WTC11 (cell line): Measurements from ENCODE around the gene SOCS7.

Experiments
- ATF3 ChIP-seq: sonication (generic); formaldehyde crosslinking; conservative IDR thresholded peaks from 2 replicates; pipeline ENCODE4 v1.8.1; 2022; ENCODE audit warnings: mild to moderate bottlenecking, missing genetic modification reagents
- CREB1 ChIP-seq: sonication (generic); formaldehyde crosslinking; IDR thresholded peaks from 2 replicates; pipeline ENCODE4 v1.8.0; 2023; ENCODE audit warnings: mild to moderate bottlenecking, missing genetic modification reagents
- GABPB1 ChIP-seq: sonication (generic); formaldehyde crosslinking; IDR thresholded peaks from 2 replicates; pipeline ENCODE4 v1.8.1; 2023; ENCODE audit warnings: mild to moderate bottlenecking, missing genetic modification reagents
- MYBL2 ChIP-seq: sonication (generic); formaldehyde crosslinking; IDR thresholded peaks from 2 replicates; pipeline ENCODE4 v1.8.1; 2023; ENCODE audit warnings: mild to moderate bottlenecking, moderate library complexity, missing genetic modification reagents
- NFYB ChIP-seq: sonication (generic); formaldehyde crosslinking; conservative IDR thresholded peaks from 2 replicates; pipeline ENCODE4 v1.8.0; 2022; ENCODE audit warnings: low read depth, missing genetic modification reagents
- ZNF263 ChIP-seq: sonication (generic); formaldehyde crosslinking; IDR thresholded peaks from 2 replicates; pipeline ENCODE4 v1.8.1; 2022; ENCODE audit warnings: low read depth, mild to moderate bottlenecking, moderate library complexity, missing genetic modification reagents
- TF ChIP-seq, protein P1 (sequence below): fragments of 200-600 bp; IDR thresholded peaks from 2 replicates; pipeline ENCODE4 v1.8.0; 2022; ENCODE audit warnings: antibody characterized with exemption
- TF ChIP-seq, protein P2 (sequence below): sonication (generic); formaldehyde crosslinking; IDR thresholded peaks from 2 replicates; pipeline ENCODE4 v1.8.0; 2022; ENCODE audit warnings: mild to moderate bottlenecking, missing genetic modification reagents

- TF ChIP-seq, protein P1, sequence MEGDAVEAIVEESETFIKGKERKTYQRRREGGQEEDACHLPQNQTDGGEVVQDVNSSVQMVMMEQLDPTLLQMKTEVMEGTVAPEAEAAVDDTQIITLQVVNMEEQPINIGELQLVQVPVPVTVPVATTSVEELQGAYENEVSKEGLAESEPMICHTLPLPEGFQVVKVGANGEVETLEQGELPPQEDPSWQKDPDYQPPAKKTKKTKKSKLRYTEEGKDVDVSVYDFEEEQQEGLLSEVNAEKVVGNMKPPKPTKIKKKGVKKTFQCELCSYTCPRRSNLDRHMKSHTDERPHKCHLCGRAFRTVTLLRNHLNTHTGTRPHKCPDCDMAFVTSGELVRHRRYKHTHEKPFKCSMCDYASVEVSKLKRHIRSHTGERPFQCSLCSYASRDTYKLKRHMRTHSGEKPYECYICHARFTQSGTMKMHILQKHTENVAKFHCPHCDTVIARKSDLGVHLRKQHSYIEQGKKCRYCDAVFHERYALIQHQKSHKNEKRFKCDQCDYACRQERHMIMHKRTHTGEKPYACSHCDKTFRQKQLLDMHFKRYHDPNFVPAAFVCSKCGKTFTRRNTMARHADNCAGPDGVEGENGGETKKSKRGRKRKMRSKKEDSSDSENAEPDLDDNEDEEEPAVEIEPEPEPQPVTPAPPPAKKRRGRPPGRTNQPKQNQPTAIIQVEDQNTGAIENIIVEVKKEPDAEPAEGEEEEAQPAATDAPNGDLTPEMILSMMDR: no peak
- TF ChIP-seq ZNF263 (CRISPR knock-in tag): no peak
- no peak for TF ChIP-seq ATF3 (CRISPR knock-in tag)
- TF ChIP-seq, protein P2, sequence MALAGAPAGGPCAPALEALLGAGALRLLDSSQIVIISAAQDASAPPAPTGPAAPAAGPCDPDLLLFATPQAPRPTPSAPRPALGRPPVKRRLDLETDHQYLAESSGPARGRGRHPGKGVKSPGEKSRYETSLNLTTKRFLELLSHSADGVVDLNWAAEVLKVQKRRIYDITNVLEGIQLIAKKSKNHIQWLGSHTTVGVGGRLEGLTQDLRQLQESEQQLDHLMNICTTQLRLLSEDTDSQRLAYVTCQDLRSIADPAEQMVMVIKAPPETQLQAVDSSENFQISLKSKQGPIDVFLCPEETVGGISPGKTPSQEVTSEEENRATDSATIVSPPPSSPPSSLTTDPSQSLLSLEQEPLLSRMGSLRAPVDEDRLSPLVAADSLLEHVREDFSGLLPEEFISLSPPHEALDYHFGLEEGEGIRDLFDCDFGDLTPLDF (CRISPR knock-in tag): no peak
- no peak for TF ChIP-seq NFYB
- no peak for TF ChIP-seq GABPB1 (CRISPR knock-in tag)
- TF ChIP-seq MYBL2 (CRISPR knock-in tag): no peak
- no peak for TF ChIP-seq CREB1 (CRISPR knock-in tag)
Observed at GRCh38 chr17:38338053-38338452, 13.6 kb upstream of the SOCS7 start.
